ENCODE results near the gene LCLAT1. TPM values are rescaled to one million over a fixed set of nuclear protein-coding genes. Genes with fewer than 3 reads are reported as not detected.
A peak's percentile ranks its signal among the peaks of the same experiment; 100 is the strongest.

Gene LCLAT1
- total RNA-seq, 1 donor from 2014 or later: 41.0 TPM

- H3K4me1 ChIP-seq: peaks cover 80% of the 10 kb centered on the region
- no peak for TF ChIP-seq CTCF (IDR thresholded peaks at IDR 0.05; ENCODE audit: borderline replicate concordance)
- intact Hi-C loops (cut with micrococcal nuclease): loop anchor here (5.0 to 10.0 kb wide), 2 partner anchors 55 to 173 kb away; no protein-coding TSS in a partner anchor
- no peaks in the 10 kb centered on the region for H3K27me3 ChIP-seq (ENCODE audit: low read depth)
- H3K9me3 ChIP-seq (replicated peaks): no peaks in the 10 kb centered on the region
- no peak for DNase-seq
- no peaks in the 10 kb centered on the region for H3K36me3 ChIP-seq
- peak overlapping the region; percentile 92 for H3K27ac ChIP-seq (replicated peaks)
- no peak overlapping the region for H3K4me3 ChIP-seq
Measured at GRCh38 chr2:30410217-30410616, 36.8 kb upstream of the LCLAT1 start.

- Histone ChIP-seq H3K9me3 (replicated peaks) (no peaks in the 10 kb centered on the region), H3K4me3 (no peak overlapping the region), H3K27me3 (ENCODE audit: low read depth) (no peaks in the 10 kb centered on the region), H3K27ac (replicated peaks) (peak overlapping the region; percentile 92), H3K36me3 (no peaks in the 10 kb centered on the region), H3K4me1 (peaks cover 79% of the 10 kb centered on the region)
- peak; percentile 63 for DNase-seq
- intact Hi-C loops (cut with micrococcal nuclease): loop anchor here (5.0 to 10.0 kb wide), 2 partner anchors 57 to 175 kb away; no protein-coding TSS in a partner anchor
- no peak for TF ChIP-seq CTCF (IDR thresholded peaks at IDR 0.05; ENCODE audit: borderline replicate concordance)
Measured at GRCh38 chr2:30412047-30412683, 34.9 kb upstream of the LCLAT1 start.

GRCh38 chr2:30412684-30413570 lies 34.1 kb upstream of the LCLAT1 start:
- H3K4me1 ChIP-seq: peaks cover 79% of the 10 kb centered on the region
- no peak for TF ChIP-seq CTCF (IDR thresholded peaks at IDR 0.05; ENCODE audit: borderline replicate concordance)
- no peak overlapping the region for H3K4me3 ChIP-seq
- H3K36me3 ChIP-seq: no peaks in the 10 kb centered on the region
- intact Hi-C loops (cut with micrococcal nuclease): loop anchor here (5.0 to 10.0 kb wide), 2 partner anchors 58 to 176 kb away; no protein-coding TSS in a partner anchor
- no peak for DNase-seq
- H3K27me3 ChIP-seq (ENCODE audit: low read depth): no peaks in the 10 kb centered on the region
- peak overlapping the region; percentile 92 for H3K27ac ChIP-seq (replicated peaks)
- H3K9me3 ChIP-seq (replicated peaks): no peaks in the 10 kb centered on the region

- Histone ChIP-seq H3K36me3 (no peaks in the 10 kb centered on the region), H3K9me3 (replicated peaks) (no peaks in the 10 kb centered on the region), H3K4me3 (no peak overlapping the region), H3K27me3 (ENCODE audit: low read depth) (no peaks in the 10 kb centered on the region), H3K27ac (replicated peaks) (peak overlapping the region; percentile 92), H3K4me1 (peaks cover 60% of the 10 kb centered on the region)
- DNase-seq: no peak
- intact Hi-C loops (cut with micrococcal nuclease): loop anchor here (5.0 to 10.0 kb wide), 2 partner anchors 60 to 178 kb away; no protein-coding TSS in a partner anchor
- TF ChIP-seq CTCF (IDR thresholded peaks at IDR 0.05; ENCODE audit: borderline replicate concordance): no peak
Measured at GRCh38 chr2:30414961-30415360, 32.1 kb upstream of the LCLAT1 start.

GRCh38 chr2:30417253-30417652 lies 29.8 kb upstream of the LCLAT1 start:
- no peaks in the 10 kb centered on the region for H3K9me3 ChIP-seq (replicated peaks)
- peak; percentile 53 for DNase-seq
- no peak for TF ChIP-seq CTCF (IDR thresholded peaks at IDR 0.05; ENCODE audit: borderline replicate concordance)
- peak overlapping the region; percentile 78 for H3K27ac ChIP-seq (replicated peaks)
- no peaks in the 10 kb centered on the region for H3K27me3 ChIP-seq (ENCODE audit: low read depth)
- H3K4me1 ChIP-seq: peaks cover 58% of the 10 kb centered on the region
- no peaks in the 10 kb centered on the region for H3K36me3 ChIP-seq
- no peak overlapping the region for H3K4me3 ChIP-seq
- intact Hi-C loops (cut with micrococcal nuclease): loop anchor here (10.0 kb wide), 1 partner anchor 62 kb away; no protein-coding TSS in a partner anchor

All from left ventricle myocardium inferior (tissue), 1 donor.